GM12875 (cell line): ENCODE measurements around the gene PCGF2.
A peak's percentile ranks its signal among the peaks of the same experiment; 100 is the strongest.

ENCODE experiments used
- H3K4me3 ChIP-seq: one replicate; pipeline ENCODE4 v1.5.1; 2011; ENCODE audit warnings: low read depth, low read length, control low read depth
- CTCF ChIP-seq: IDR thresholded peaks from 2 replicates; pipeline ENCODE4 v1.5.1; 2011; ENCODE audit warnings: low read depth, mild to moderate bottlenecking, control low read depth, inconsistent platforms, low read length, moderate library complexity, borderline replicate concordance; ENCODE audit not compliant: insufficient read depth

PCGF2 gene

GRCh38 chr17:38751144-38751807 lies 3.1 kb upstream of the PCGF2 start:
- TF ChIP-seq CTCF: no peak
- peak overlapping the region; percentile 13 for H3K4me3 ChIP-seq

- peak overlapping the region; percentile 13 for H3K4me3 ChIP-seq
- no peak for TF ChIP-seq CTCF
These were observed 2.4 kb upstream of the PCGF2 start for GRCh38 chr17:38750312-38751121.

- H3K4me3 ChIP-seq: peak overlapping the region; percentile 47
- TF ChIP-seq CTCF: no peak
These were observed 1.8 kb upstream of the PCGF2 start for GRCh38 chr17:38750044-38750311.

- peak overlapping the region; percentile 47 for H3K4me3 ChIP-seq
- TF ChIP-seq CTCF: no peak
These were observed 1.3 kb upstream of the PCGF2 start for GRCh38 chr17:38749223-38750043.

GRCh38 chr17:38748892-38749222 lies 721 bp upstream of the PCGF2 start:
- H3K4me3 ChIP-seq: peak overlapping the region; percentile 47

GRCh38 chr17:38747463-38748148 lies 530 bp downstream of the PCGF2 start:
- H3K4me3 ChIP-seq: peak overlapping the region; percentile 61

More at GRCh38 chr17:38748892-38749222, 721 bp upstream of the PCGF2 start:
- TF ChIP-seq CTCF: no peak

More at GRCh38 chr17:38747463-38748148, 530 bp downstream of the PCGF2 start:
- peak; percentile 30; the same call in 1 of the 2 replicates for TF ChIP-seq CTCF
